Astrocyte of the cerebellum (primary cell): ENCODE measurements around the gene POFUT2.
A peak's percentile ranks its signal among the peaks of the same experiment; 100 is the strongest.

Experiments
- DNase-seq: peaks from one replicate; pipeline ENCODE4 v3.0.0-alpha.2; 2011; ENCODE audit warnings: low read depth
- H3K4me3 ChIP-seq: 2 replicates; pipeline ENCODE4 v1.5.1; 2011; ENCODE audit warnings: mild to moderate bottlenecking, low read depth, low read length, moderate library complexity
- in situ Hi-C: cut with HindIII; loops from 2 replicates; pipeline ENCODE4 v1.10.0; 2017; ENCODE audit warnings: low sequenced_read_pairs
- TF ChIP-seq, protein P1 (sequence below): IDR thresholded peaks from 2 replicates; pipeline ENCODE4 v1.5.1; 2012; ENCODE audit warnings: low read length, low read depth, moderate library complexity, mild to moderate bottlenecking; ENCODE audit errors: missing control alignments

POFUT2 gene

DNA sequence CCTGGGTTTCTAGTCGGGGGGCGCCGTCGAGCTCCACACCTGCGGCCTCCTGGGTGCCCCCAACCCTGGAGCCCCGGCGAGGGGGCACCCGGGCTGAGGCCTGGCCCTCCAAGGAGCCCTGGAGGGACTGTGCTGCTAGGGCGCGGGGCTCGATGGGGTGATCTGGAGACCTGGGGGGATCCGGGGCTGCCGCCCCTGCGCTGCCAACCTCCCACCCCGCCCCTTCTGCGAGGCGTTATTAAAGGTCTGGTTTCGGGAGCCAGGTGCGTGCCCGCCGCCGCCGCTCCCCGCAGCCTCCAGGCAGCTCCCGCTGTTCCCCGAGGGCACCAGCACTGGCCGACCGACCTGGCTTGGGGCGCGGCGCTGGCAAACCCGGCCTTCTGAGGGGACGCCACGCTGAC is 746 bp upstream of the POFUT2 start:
- in situ Hi-C loops = no loop called here
- DNase-seq = no peak
- H3K4me3 ChIP-seq = peak overlapping the region; percentile 73
- TF ChIP-seq, protein P1, sequence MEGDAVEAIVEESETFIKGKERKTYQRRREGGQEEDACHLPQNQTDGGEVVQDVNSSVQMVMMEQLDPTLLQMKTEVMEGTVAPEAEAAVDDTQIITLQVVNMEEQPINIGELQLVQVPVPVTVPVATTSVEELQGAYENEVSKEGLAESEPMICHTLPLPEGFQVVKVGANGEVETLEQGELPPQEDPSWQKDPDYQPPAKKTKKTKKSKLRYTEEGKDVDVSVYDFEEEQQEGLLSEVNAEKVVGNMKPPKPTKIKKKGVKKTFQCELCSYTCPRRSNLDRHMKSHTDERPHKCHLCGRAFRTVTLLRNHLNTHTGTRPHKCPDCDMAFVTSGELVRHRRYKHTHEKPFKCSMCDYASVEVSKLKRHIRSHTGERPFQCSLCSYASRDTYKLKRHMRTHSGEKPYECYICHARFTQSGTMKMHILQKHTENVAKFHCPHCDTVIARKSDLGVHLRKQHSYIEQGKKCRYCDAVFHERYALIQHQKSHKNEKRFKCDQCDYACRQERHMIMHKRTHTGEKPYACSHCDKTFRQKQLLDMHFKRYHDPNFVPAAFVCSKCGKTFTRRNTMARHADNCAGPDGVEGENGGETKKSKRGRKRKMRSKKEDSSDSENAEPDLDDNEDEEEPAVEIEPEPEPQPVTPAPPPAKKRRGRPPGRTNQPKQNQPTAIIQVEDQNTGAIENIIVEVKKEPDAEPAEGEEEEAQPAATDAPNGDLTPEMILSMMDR = no peak

DNA sequence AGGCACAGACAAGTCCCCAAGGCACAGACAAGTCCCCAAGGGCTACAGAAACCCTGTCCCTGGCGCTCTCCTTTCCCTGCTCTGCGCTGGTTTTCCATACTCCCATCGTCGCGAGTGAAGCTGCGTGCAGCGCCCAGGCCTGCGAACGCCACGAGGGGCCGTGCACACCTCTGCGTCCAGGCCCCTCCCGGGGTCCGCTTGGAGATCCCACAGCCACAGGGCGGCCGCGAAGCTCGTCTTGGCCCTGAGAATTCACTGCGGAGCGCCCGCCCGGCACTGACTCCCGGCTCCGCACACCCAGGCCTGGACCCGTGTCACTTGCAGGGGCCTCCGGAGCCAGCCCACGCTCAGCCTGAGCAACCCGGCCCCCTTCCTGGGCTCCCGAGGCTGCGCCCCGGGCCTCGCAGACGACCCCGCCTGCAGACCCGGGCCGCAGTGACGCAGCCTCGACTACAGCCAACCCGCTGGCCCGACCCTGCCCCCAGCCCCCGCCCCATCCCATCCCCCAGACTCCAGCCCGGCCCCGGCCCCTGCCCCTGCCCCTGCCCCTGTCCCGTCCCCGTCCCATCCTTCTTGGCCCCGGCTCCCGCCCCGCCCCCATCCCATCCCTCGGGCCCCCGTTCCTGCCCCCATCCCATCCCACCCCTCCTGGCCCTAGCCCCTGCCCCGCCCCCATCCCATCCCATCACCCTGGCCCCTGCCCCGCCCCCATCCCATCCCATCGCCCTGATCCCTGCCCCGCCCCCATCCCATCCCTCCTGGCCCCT is 841 bp downstream of the POFUT2 start:
- in situ Hi-C loops = no loop called here
- peak overlapping the region; percentile 73 for H3K4me3 ChIP-seq
- DNase-seq = no peak
- TF ChIP-seq, protein P1 = no peak

DNA sequence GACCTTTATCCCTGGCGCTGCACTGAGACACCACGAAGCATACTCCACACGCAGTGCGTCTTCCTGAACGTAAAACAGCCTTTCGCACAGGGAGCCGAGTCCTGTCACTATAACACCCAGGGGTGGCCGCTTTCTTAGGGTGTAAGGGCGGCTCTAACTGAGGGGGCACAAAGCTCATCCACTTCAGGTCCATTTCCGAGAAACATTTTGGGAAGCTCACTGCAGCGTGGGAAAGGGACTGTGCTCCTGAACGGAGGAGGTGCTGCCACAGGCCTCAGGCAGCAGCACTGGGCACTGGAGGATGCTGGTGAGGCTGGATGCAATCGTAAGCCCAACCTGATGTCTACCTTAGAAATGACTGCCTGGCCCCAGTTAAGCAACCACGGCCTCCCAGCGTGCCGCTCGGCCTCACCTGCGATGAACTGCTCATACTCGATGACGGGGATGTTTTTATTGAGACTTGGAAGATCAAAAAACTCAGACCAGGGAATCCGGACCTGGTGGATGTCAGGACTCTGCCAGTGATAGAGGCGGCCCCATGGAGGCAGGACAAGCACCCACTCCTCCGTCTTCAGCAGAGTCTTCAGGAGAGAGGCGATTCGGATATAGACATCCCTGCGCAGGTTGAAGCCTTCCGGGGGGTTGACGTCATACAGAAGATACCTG is 2.3 kb downstream of the POFUT2 start:
- TF ChIP-seq, protein P1 = no peak
- in situ Hi-C loops = no loop called here
- no peak for DNase-seq
- no peak overlapping the region for H3K4me3 ChIP-seq

DNA sequence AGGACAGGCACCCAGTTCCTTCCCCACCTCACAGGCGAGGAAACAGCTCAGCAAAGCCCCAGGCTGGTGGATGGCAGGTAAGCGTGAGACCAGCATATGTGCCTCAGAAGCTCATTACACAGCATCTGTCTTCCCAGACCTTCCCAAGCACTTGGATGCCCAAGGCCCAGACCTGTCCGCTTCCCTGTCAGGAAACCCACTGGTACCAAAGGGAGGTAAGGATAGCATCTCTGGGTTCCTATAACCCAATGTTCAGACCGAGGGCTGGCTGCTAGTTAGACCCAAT is 3.3 kb downstream of the POFUT2 start:
- DNase-seq = no peak
- no peak overlapping the region for H3K4me3 ChIP-seq
- in situ Hi-C loops = no loop called here
- TF ChIP-seq, protein P1 = no peak

DNA sequence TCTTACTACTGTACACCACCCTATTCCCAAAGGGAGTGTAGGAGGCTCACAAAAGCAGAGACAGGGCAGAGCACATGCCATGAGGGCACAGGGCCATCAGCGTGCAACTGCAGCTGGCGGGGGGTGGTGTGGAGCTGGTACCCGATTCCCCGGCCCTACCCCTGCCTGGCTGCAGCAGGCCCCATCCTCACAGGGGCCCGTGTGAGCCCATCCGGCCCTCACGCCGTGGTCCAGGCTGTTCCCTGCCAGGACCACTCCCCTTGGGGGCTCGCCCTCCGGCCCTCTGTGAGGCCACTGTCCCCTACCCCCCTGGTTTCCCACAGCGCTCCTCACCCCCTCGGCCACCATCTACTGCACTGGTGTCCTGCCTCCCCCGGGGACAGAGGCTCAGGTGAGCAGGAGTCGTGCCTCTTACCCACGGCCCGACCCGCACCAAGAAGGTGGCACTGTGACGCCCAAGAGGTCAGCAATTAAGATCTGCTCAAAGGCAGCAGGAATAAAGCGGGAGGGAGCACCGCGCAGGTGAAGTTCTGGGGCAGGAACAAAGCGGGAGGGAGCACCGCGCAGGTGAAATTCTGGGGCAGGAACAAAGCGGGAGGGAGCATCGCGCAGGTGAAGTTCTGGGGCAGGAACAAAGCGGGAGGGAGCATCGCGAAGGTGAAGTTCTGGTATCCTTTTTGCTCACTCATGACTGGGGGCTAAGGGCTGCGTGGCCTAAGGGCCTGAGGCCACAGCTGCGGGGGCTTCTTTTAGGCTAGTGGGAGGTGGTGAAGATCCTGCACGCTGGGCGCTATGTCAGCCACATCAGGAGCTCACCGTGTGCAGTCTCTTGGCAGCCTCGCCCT is 3.9 kb downstream of the POFUT2 start:
- no peak for DNase-seq
- H3K4me3 ChIP-seq = no peak overlapping the region
- in situ Hi-C loops = no loop called here
- TF ChIP-seq, protein P1 = no peak

DNA sequence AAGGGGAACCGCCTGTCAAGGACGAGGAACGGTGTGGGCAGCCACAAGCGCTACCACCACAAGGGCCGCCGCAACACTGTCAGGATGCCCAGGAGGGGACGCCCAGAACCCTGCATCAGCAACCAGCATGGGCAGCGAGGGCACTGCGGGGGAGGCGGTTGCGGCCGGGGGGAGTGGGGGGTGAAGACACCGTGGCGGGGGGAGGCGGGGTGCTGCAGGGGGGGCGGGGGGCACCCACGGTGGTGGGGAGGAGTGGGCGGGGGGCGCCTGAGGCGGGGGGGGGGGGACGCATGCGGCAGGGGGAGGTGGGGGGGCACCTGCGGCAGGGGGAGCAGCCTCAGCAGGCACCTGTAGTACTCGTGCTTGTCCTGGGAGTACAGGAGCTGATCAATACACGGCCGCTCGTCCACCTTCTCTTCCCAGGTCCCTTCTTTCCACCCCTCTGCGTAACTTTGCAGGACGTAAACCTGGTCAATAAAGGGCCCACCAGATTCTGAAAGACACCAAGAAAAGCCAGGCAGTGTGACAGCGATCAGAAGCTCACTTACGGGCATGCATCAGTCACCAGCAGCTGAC is 4.6 kb downstream of the POFUT2 start:
- in situ Hi-C loops = no loop called here
- TF ChIP-seq, protein P1 = no peak
- DNase-seq = no peak
- H3K4me3 ChIP-seq = no peak overlapping the region
